Purkinje cell (primary cell): ENCODE data around the gene FAM120C. TPM values are rescaled to one million over a fixed set of nuclear protein-coding genes. Genes with fewer than 3 reads are reported as not detected.

ENCODE experiments used
- polyA plus RNA-seq: library from polyadenylated mRNA; unstranded; fragments of >200 nt; fragmentation: Nextera tagmentation; gene quantifications from 2 replicates; pipeline ENCODE4 v1.2.1, GENCODE V29; 2014

Gene FAM120C, protein sequence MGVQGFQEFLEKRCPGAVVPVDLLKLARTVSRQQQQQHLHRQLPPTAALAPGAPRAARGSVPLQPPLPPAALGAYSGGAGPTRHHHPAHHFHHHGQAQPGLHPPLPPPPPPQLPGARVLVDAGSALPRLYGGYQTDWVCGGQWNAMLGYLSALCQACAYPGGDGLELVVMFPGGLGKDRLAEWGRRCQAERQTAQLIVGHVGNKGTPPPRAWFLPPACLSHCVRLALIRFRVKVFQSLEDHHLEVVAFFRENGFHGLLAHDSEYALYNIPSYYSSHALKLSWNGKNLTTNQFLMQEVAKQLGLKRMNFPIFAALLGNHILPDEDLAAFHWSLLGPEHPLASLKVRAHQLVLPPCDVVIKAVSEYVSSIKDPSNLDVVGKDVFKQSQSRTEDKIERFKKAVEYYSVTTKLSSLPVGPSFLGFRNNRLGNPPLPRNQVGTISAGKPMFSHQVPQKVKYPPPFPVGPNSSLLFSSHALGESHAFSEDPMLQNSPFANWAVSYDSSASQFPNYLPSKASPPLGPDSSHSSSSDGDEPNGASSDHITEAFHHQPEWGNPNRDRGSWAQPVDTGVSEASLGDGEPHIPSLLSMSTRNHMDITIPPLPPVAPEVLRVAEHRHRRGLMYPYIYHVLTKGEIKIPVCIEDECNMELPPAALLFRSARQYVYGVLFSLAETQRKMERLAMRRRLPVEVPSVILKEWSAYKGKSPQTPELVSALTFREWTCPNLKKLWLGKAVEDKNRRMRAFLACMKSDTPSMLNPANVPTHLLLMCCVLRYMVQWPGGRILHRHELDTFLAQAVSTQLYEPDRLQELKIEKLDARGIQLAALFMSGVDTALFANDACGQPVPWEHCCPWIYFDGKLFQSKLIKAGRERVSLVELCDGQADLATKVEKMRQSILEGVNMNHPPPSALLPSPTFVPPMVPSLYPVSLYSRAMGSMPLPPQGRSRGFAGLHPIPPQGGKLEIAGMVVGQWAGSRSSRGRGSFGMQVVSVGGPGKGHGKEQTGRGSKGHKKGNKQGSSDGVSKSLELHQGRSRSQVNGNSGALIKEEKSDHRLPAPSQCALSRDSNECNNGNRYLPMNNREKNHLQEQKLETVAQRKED
- polyA plus RNA-seq, result 6.6 and 10.7 TPM in 2 replicates

DNA sequence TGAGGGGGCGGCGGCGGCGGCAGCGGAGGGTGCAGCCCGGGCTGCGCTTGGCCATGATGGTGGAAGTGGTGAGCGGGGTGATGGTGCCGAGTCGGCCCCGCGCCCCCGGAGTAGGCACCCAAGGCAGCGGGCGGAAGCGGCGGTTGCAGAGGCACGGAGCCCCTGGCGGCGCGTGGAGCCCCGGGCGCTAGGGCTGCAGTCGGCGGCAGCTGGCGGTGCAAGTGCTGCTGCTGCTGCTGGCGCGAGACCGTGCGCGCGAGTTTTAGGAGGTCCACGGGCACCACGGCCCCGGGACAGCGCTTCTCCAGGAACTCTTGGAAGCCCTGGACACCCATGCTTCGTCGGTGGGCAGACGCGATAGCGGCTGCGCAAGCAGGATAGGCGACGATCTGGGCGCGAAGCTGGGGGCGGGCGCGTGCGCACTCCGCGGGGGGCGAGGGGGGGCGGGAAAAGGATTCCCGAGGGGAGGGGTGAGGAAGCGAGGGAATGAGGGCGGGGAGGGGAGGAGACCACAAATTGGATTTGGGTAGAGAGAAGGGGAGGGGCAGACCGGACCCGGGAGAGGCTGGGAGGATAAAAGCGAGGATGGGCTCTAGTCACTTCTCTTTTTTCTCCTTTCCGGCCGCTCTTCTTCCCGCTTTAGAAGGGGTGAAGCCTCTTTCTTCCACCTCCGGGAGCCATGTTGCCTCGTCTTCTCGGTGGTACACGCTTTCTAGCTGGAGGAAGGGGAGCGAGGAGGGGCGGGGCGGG, at the start of gene FAM120C:
Gene FAM120C, minus strand, starts transcription at position 391 of the 750 bp plus-strand sequence. Its CDS starts 56 bp downstream, at position 335.

GRCh38 chrX:54044126-54044876, 138.8 kb downstream of the FAM120C start, which contains the start of gene PHF8:
PHF8 (minus strand) TSS chrX:54044473; CDS start chrX:54042728, 1,745 bp downstream.

Other genes starting within 250 kb of the FAM120C start
- 0.77 and 1.6 TPM in 2 replicates for gene PHF8, start 138.8 kb downstream of the FAM120C start, polyA plus RNA-seq
- gene WNK3, start 174.8 kb upstream of the FAM120C start, polyA plus RNA-seq, result 8.3 and 11.7 TPM in 2 replicates